DND-41 (cell line): ENCODE data around the gene TLDC2.

Source experiments
- CTCF ChIP-seq: IDR thresholded peaks from 2 replicates; pipeline ENCODE4 v1.5.1; 2012; ENCODE audit warnings: borderline replicate concordance, low read length, moderate library complexity, mild to moderate bottlenecking; ENCODE audit not compliant: poor library complexity, severe bottlenecking; ENCODE audit errors: extremely low read depth
- EZH2 ChIP-seq: IDR thresholded peaks from 3 replicates; pipeline ENCODE4 v1.6.1; 2012; ENCODE audit warnings: borderline replicate concordance, low read depth, mild to moderate bottlenecking, moderate library complexity, low read length, inconsistent platforms; ENCODE audit not compliant: severe bottlenecking

GRCh38 chr20:36848078-36848660 is 27.8 kb upstream of the TLDC2 start:
- no peak for TF ChIP-seq CTCF
- TF ChIP-seq EZH2, result no peak
